HEK293 (cell line): ENCODE results near the gene SLCO4A1.

Source experiments
- ZBTB7A ChIP-seq: fragments of 450-650 bp; formaldehyde crosslinking; IDR thresholded peaks from 2 replicates; pipeline ENCODE4 v1.5.1; 2016; ENCODE audit warnings: low read depth, missing biosample characterization, missing genetic modification characterization
- TF ChIP-seq, protein P1 (sequence below): fragments of 450-650 bp; formaldehyde crosslinking; IDR thresholded peaks from 2 replicates; pipeline ENCODE4 v1.5.1; 2016; ENCODE audit warnings: missing biosample characterization, missing genetic modification characterization
- TF ChIP-seq, protein P2 (sequence below): fragments of 450-650 bp; IDR thresholded peaks from 2 replicates; pipeline ENCODE4 v1.5.1; 2018; ENCODE audit warnings: missing biosample characterization, missing genetic modification characterization
- TF ChIP-seq, protein P3 (sequence below): fragments of 450-650 bp; formaldehyde crosslinking; IDR thresholded peaks from 2 replicates; pipeline ENCODE4 v1.5.1; 2016; ENCODE audit warnings: missing biosample characterization, missing genetic modification characterization

DNA sequence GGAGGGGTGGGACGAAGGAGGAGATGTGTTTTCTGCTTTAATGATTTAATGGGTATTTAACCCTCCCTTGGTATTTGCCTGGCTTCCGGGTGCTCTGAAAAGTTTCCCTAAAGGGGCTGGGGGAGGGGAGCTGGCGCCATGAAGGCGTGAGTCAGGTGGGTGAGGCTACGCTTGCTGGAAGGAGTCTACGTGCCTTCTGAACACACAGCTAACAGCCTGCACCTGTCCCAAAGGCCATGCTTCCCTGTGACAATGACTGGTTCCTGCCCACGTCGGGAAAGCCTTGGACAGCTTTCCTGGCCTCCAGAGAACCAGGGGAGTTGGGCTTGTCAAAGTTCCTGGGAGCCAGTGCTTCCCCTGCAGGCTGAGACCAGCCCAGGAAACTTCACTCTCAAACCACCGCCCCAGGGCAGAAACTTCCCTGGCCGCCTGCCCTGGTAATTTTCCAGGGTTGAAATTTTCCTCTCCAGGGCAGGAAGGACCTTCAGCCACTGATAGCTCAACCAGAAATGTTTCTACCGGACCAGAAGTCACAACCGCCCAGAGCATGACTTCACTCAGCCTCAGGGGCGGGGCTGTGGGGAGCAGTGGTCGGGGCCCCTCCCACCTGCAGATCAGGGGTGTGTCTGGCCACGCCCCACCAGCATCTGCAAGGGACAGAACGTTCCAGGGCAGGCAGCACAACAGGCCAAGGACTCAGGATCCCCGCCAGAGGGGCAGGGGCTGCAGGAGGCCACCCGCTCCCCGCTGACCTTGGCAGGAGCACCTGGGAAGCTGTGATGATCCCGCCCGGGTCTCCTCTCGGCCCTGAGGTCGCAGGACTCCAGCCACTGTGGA is 18.6 kb upstream of the SLCO4A1 start:
- TF ChIP-seq, protein P1, sequence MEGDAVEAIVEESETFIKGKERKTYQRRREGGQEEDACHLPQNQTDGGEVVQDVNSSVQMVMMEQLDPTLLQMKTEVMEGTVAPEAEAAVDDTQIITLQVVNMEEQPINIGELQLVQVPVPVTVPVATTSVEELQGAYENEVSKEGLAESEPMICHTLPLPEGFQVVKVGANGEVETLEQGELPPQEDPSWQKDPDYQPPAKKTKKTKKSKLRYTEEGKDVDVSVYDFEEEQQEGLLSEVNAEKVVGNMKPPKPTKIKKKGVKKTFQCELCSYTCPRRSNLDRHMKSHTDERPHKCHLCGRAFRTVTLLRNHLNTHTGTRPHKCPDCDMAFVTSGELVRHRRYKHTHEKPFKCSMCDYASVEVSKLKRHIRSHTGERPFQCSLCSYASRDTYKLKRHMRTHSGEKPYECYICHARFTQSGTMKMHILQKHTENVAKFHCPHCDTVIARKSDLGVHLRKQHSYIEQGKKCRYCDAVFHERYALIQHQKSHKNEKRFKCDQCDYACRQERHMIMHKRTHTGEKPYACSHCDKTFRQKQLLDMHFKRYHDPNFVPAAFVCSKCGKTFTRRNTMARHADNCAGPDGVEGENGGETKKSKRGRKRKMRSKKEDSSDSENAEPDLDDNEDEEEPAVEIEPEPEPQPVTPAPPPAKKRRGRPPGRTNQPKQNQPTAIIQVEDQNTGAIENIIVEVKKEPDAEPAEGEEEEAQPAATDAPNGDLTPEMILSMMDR (tag by site-specific recombination) = no peak
- TF ChIP-seq ZBTB7A (tag by site-specific recombination) = no peak
- TF ChIP-seq, protein P2, sequence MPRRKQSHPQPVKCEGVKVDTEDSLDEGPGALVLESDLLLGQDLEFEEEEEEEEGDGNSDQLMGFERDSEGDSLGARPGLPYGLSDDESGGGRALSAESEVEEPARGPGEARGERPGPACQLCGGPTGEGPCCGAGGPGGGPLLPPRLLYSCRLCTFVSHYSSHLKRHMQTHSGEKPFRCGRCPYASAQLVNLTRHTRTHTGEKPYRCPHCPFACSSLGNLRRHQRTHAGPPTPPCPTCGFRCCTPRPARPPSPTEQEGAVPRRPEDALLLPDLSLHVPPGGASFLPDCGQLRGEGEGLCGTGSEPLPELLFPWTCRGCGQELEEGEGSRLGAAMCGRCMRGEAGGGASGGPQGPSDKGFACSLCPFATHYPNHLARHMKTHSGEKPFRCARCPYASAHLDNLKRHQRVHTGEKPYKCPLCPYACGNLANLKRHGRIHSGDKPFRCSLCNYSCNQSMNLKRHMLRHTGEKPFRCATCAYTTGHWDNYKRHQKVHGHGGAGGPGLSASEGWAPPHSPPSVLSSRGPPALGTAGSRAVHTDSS (tag by site-specific recombination) = no peak
- TF ChIP-seq, protein P3, sequence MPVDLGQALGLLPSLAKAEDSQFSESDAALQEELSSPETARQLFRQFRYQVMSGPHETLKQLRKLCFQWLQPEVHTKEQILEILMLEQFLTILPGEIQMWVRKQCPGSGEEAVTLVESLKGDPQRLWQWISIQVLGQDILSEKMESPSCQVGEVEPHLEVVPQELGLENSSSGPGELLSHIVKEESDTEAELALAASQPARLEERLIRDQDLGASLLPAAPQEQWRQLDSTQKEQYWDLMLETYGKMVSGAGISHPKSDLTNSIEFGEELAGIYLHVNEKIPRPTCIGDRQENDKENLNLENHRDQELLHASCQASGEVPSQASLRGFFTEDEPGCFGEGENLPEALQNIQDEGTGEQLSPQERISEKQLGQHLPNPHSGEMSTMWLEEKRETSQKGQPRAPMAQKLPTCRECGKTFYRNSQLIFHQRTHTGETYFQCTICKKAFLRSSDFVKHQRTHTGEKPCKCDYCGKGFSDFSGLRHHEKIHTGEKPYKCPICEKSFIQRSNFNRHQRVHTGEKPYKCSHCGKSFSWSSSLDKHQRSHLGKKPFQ (tag by site-specific recombination) = no peak
